ENCODE measurements around the gene SLC25A33. TPM values are rescaled to one million over a fixed set of nuclear protein-coding genes. Genes with fewer than 3 reads are reported as not detected.

The SLC25A33 gene
- total and polyA plus RNA-seq, 2 of the 8 experiments (the other 6 are each of a cell fraction or from before 2014, with no cell fraction given) = 7.8 to 12.8 TPM

- TF ChIP-seq CHD7 (IDR thresholded peaks at IDR 0.05; ENCODE audit: insufficient replicate concordance, low read length) (no peak), BRCA1 (IDR thresholded peaks at IDR 0.05; ENCODE audit: low read depth, low read length) (no peak), ZNF274 (IDR thresholded peaks at IDR 0.05; ENCODE audit: borderline replicate concordance, extremely low read depth, low read length) (no peak), CTCF (IDR thresholded peaks at IDR 0.05; ENCODE audit: control extremely low read depth in 1 of 3, insufficient read depth in 1 of 3, low read depth in 1 of 3, low read length in 3 of 3) (no peak), CBX5 (IDR thresholded peaks at IDR 0.05; ENCODE audit: low read depth, low read length) (no peak), RNF2 (IDR thresholded peaks at IDR 0.05; ENCODE audit: borderline replicate concordance, low read depth, low read length, missing control alignments, poor library complexity, severe bottlenecking) (no peak), TAF1 (IDR thresholded peaks at IDR 0.05; ENCODE audit: low read depth, low read length) (no peak)
These were observed 548 bp upstream of the SLC25A33 start (continued) for GRCh38 chr1:9538669-9539164.

Data from H1 (cell line).